ENCODE results near the gene C1orf35. TPM values are rescaled to one million over a fixed set of nuclear protein-coding genes. Genes with fewer than 3 reads are reported as not detected.

Gene C1orf35
- total RNA-seq, 2 experiments from 2014 or later = 14.4 to 24.4 TPM

DNA sequence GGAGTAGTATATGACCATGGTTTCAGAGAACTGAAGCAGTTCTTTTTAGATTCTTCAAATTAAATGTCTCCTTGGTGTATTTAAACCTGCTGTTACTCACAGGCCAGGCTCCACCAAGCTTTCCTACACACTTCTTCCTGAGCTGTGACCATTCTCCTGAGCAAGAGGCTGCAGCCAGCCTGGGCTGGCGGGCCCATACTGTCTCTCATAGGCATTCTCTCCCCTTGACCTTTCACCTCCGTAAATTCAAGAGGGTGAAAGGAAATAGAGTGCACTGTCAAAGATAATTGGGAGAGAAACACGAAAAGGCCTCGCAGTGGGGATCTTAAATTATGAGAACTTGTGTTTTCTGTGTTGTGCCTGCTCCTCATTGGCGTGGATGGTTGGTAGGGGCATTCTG lies 18.3 kb downstream of the C1orf35 start:
- Mint-ChIP-seq H3K4me3 (peak overlapping the region; percentile 92), H3K27me3 (no peaks in the 10 kb centered on the region), H3K36me3 (ENCODE audit: low read depth) (peaks cover 55% of the 10 kb centered on the region), H3K9me3 (no peaks in the 10 kb centered on the region), H3K4me1 (peaks cover 67% of the 10 kb centered on the region), H3K27ac (peak overlapping the region; percentile 95)
- ChIA-PET POLR2A (no interaction called here), CTCF (interaction anchor here (1.1 to 1.4 kb wide), 2 partner anchors 15 to 80 kb away, joined by 3 read pairs; no protein-coding TSS in a partner anchor)
- no peak for DNase-seq

GRCh38 chr1:228084325-228084724 lies 18.8 kb downstream of the C1orf35 start:
- ChIA-PET CTCF (interaction anchor here (0.7 to 1.4 kb wide), 3 partner anchors 15 to 920 kb away, joined by 3 read pairs; no protein-coding TSS in a partner anchor), POLR2A (no interaction called here)
- peaks cover 51% of the 10 kb centered on the region for H3K36me3 Mint-ChIP-seq (ENCODE audit: low read depth)
- peak overlapping the region; percentile 92 for H3K4me3 Mint-ChIP-seq
- H3K27me3 Mint-ChIP-seq = no peaks in the 10 kb centered on the region
- H3K4me1 Mint-ChIP-seq = peaks cover 65% of the 10 kb centered on the region
- no peaks in the 10 kb centered on the region for H3K9me3 Mint-ChIP-seq
- H3K27ac Mint-ChIP-seq = peak overlapping the region; percentile 95
- no peak for DNase-seq

DNA sequence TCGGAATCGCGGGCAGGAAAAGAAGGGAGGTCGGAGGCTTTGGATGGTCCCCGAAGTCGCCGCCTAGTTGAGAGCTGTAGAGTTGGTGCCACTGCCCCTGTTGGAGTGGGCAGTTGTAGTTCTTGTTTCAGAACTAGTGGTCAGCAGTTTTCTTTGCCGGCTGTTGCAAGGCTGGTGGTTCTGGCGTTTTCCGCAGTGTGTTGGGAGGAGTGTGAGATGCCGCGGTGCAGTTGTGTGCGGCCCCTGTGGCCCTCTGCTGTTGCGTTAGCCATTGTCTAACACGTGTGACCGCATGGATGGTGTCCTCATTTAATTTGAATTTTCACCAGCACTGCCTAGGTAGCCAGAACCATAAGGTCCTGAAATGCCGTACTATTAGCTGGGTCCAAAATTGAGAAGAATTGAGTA lies 19.2 kb downstream of the C1orf35 start:
- H3K27ac Mint-ChIP-seq = peak overlapping the region; percentile 95
- peaks cover 62% of the 10 kb centered on the region for H3K4me1 Mint-ChIP-seq
- POLR2A ChIA-PET = no interaction called here
- CTCF ChIA-PET = interaction anchor here (0.7 to 1.4 kb wide), 2 partner anchors 81 to 920 kb away, joined by 3 read pairs; no protein-coding TSS in a partner anchor
- peaks cover 47% of the 10 kb centered on the region for H3K36me3 Mint-ChIP-seq (ENCODE audit: low read depth)
- H3K4me3 Mint-ChIP-seq = peak overlapping the region; percentile 92
- DNase-seq = no peak
- H3K9me3 Mint-ChIP-seq = no peaks in the 10 kb centered on the region
- H3K27me3 Mint-ChIP-seq = no peaks in the 10 kb centered on the region

DNA sequence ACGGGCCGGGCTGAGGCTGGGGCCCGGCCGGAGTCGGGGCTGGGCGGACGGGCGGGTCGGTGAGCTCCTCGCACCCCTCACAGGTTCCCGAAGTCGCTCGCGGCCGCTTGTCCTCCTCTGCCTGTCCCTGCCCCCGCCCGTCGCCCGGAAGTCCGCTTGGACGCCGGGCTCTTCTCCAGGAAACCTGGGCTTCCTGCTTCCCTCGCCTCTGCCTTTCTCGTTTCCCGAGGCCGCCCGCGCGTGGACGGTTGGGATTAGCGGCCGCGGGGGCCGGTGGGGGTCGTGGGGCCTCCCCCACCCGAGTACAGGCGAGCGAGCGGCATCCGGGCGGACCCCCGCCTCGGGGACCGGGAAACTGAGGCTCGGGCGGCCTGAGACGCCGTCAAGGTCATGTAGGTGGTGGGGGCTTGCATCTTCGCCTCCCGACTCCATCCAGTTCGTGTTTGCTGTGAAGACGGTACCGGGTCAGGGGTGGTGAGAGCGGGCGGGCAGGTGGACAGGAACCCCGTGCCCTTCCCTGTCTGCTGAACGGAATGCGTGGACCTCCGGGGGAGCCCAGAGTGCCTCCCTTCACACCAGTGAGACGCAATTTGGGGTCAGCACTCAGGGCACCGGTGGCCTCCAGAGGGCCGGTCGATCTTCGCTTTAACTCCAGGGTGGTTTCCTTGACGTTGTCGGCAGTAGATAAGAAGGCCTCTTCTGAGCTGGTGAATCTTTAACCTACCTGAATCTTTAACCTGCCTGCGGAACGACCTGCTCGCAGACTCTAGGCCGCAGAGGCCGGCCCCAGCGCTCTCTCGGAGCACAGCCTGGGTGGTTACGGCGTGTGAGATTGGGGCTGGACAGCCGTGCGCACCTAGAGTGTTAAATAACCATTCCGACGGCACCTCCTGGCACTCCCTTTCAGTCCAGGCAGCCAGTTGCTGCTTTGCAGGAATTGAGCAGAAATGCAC lies 19.9 kb downstream of the C1orf35 start:
- Mint-ChIP-seq H3K4me3 (peak overlapping the region; percentile 92), H3K36me3 (ENCODE audit: low read depth) (peaks cover 41% of the 10 kb centered on the region), H3K4me1 (peaks cover 57% of the 10 kb centered on the region), H3K27ac (peak overlapping the region; percentile 95), H3K9me3 (no peaks in the 10 kb centered on the region), H3K27me3 (no peaks in the 10 kb centered on the region)
- CTCF ChIA-PET = interaction anchor here (0.9 to 1.5 kb wide), 4 partner anchors 9 to 82 kb away, joined by 3 to 4 read pairs (median 3); no protein-coding TSS in a partner anchor
- DNase-seq = peak; percentile 51
- POLR2A ChIA-PET = no interaction called here

DNA sequence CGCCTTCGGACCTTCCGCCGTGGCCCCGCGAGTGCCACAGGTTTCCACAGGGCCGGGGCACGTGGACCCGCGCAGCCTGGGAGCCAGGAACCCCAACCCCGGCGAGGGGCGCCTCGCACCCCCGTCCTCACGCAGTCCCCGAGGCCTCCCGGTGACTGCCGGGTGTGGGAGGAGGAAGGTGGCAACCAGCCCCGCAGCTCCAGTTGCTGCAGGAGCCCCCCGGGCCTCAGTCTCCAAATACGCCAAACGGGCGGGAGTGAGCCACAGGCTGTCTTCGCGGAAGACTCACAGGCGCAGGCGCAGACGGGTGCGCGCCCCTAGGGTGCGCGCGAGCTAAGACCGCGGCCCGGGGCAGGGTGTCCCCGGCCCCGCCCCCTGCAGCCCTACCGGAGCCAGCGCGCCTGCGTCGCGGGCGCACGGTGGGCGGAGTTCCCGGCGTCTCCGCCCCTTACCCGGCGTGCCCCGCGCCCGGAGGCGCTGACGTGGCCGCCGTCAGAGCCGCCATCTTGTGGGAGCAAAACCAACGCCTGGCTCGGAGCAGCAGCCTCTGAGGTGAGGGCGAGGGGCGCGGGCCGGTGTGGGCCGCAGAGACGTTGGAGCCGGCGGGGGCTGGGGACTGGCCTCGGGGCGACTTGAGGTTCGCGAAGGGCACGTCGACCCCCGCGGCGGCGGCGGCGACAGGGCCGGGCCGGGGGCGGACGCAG lies 20.8 kb downstream of the C1orf35 start, which contains the start of gene ARF1:
Gene ARF1 (plus strand): TSS at position 495 of the 704 bp plus-strand sequence. CDS start 14,407 bp downstream, outside the sequence.
- peaks cover 50% of the 10 kb centered on the region for H3K4me1 Mint-ChIP-seq
- ChIA-PET POLR2A (no interaction called here), CTCF (interaction anchor here (0.9 to 1.5 kb wide), 5 partner anchors 10 to 404 kb away, joined by 3 to 4 read pairs (median 3); partner anchors contain the start of gene RNF187)
- H3K27me3 Mint-ChIP-seq = no peaks in the 10 kb centered on the region
- peak within 1 kb of the TSS; percentile 95 for H3K27ac Mint-ChIP-seq
- DNase-seq = peak; percentile 89
- no peaks in the 10 kb centered on the region for H3K9me3 Mint-ChIP-seq
- H3K36me3 Mint-ChIP-seq (ENCODE audit: low read depth) = peaks cover 33% of the 10 kb centered on the region
- H3K4me3 Mint-ChIP-seq = peak within 1 kb of the TSS; percentile 92

DNA sequence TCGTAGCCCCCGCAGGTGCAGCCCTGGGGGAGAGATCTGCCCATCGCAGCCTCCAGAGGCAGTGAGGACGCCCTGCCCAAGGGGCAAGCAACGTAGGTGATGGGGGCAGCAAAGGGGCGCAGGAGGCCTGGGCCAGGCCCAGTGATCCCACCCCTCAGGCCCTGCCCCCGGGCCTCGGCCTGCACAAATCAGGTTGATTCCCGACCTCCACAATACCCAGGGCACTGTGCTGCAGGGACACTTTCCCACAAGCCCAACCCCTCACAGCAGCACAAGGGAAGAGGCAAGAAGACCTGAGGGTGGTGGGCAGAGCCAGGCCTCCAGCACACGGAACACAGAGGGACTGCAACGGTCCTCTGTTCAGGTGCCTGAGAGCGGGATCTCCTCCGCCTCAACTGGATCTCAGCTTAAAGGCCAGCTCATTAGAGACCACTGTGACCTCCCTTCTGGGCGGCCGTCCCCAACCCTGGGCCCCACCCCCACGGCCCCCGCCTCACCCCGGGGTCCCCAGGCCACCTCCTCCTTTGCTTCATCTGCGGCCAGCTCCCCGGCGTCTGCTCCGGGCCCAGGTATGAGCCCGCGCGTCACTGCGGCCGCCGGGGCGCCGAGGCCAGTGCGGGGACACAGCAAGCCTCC lies 21.4 kb downstream of the C1orf35 start:
- peak overlapping the region; percentile 92 for H3K4me3 Mint-ChIP-seq
- H3K9me3 Mint-ChIP-seq = no peaks in the 10 kb centered on the region
- H3K4me1 Mint-ChIP-seq = peaks cover 45% of the 10 kb centered on the region
- H3K27ac Mint-ChIP-seq = peak overlapping the region; percentile 90
- POLR2A ChIA-PET = no interaction called here
- H3K36me3 Mint-ChIP-seq (ENCODE audit: low read depth) = peaks cover 28% of the 10 kb centered on the region
- CTCF ChIA-PET = interaction anchor here (0.9 to 1.5 kb wide), 5 partner anchors 10 to 405 kb away, joined by 3 to 4 read pairs (median 3); partner anchors contain the start of gene RNF187
- no peak for DNase-seq
- H3K27me3 Mint-ChIP-seq = no peaks in the 10 kb centered on the region

GRCh38 chr1:228081144-228081543 lies 22.0 kb downstream of the C1orf35 start:
- H3K36me3 Mint-ChIP-seq (ENCODE audit: low read depth) = peaks cover 25% of the 10 kb centered on the region
- POLR2A ChIA-PET = no interaction called here
- no peaks in the 10 kb centered on the region for H3K9me3 Mint-ChIP-seq
- DNase-seq = no peak
- H3K4me1 Mint-ChIP-seq = peaks cover 41% of the 10 kb centered on the region
- peak overlapping the region; percentile 92 for H3K4me3 Mint-ChIP-seq
- H3K27me3 Mint-ChIP-seq = no peaks in the 10 kb centered on the region
- H3K27ac Mint-ChIP-seq = peak overlapping the region; percentile 90
- CTCF ChIA-PET = no interaction called here

GRCh38 chr1:228079601-228080263 lies 23.4 kb downstream of the C1orf35 start:
- peaks cover 16% of the 10 kb centered on the region for H3K36me3 Mint-ChIP-seq (ENCODE audit: low read depth)
- CTCF ChIA-PET = no interaction called here
- no peak for DNase-seq
- peak overlapping the region; percentile 82 for H3K27ac Mint-ChIP-seq
- no peaks in the 10 kb centered on the region for H3K27me3 Mint-ChIP-seq
- no peaks in the 10 kb centered on the region for H3K9me3 Mint-ChIP-seq
- no peak overlapping the region for H3K4me3 Mint-ChIP-seq
- peaks cover 27% of the 10 kb centered on the region for H3K4me1 Mint-ChIP-seq
- POLR2A ChIA-PET = no interaction called here

- H3K4me3 Mint-ChIP-seq = no peak overlapping the region
- POLR2A ChIA-PET = no interaction called here
- H3K36me3 Mint-ChIP-seq (ENCODE audit: low read depth) = peaks cover 9% of the 10 kb centered on the region
- H3K27ac Mint-ChIP-seq = no peak overlapping the region
- CTCF ChIA-PET = no interaction called here
- no peaks in the 10 kb centered on the region for H3K27me3 Mint-ChIP-seq
- peaks cover 19% of the 10 kb centered on the region for H3K4me1 Mint-ChIP-seq
- no peaks in the 10 kb centered on the region for H3K9me3 Mint-ChIP-seq
- no peak for DNase-seq
Measured at GRCh38 chr1:228079013-228079412, 24.1 kb downstream of the C1orf35 start.

GRCh38 chr1:228077565-228078330 lies 25.4 kb downstream of the C1orf35 start:
- Mint-ChIP-seq H3K36me3 (ENCODE audit: low read depth) (no peaks in the 10 kb centered on the region), H3K27ac (no peak overlapping the region), H3K4me3 (no peak overlapping the region), H3K9me3 (no peaks in the 10 kb centered on the region), H3K4me1 (peaks cover 15% of the 10 kb centered on the region), H3K27me3 (no peaks in the 10 kb centered on the region)
- DNase-seq = no peak
- ChIA-PET CTCF (interaction anchor here (0.6 to 1.6 kb wide), 3 partner anchors 11 to 334 kb away, joined by 4 to 11 read pairs (median 5); no protein-coding TSS in a partner anchor), POLR2A (no interaction called here)

GRCh38 chr1:228076796-228077430 lies 26.2 kb downstream of the C1orf35 start:
- Mint-ChIP-seq H3K4me1 (peaks cover 15% of the 10 kb centered on the region), H3K9me3 (no peaks in the 10 kb centered on the region), H3K4me3 (no peak overlapping the region), H3K27ac (no peak overlapping the region), H3K36me3 (ENCODE audit: low read depth) (no peaks in the 10 kb centered on the region), H3K27me3 (no peaks in the 10 kb centered on the region)
- ChIA-PET POLR2A (no interaction called here), CTCF (interaction anchor here (0.6 to 1.6 kb wide), 3 partner anchors 10 to 78 kb away, joined by 4 to 11 read pairs (median 5); no protein-coding TSS in a partner anchor)
- no peak for DNase-seq

All from activated CD4-positive, alpha-beta T cell treated with anti-CD3 and anti-CD28 coated beads, Interleukin-2, amount 10 ng/mL, durations not matched to agents 7 days and 5 days (primary cell).